ENCODE data around the gene B4GALNT1. TPM values are rescaled to one million over a fixed set of nuclear protein-coding genes. Genes with fewer than 3 reads are reported as not detected.

Gene B4GALNT1
- total RNA-seq, 1 donor from 2014 or later = 4.4 TPM

DNA sequence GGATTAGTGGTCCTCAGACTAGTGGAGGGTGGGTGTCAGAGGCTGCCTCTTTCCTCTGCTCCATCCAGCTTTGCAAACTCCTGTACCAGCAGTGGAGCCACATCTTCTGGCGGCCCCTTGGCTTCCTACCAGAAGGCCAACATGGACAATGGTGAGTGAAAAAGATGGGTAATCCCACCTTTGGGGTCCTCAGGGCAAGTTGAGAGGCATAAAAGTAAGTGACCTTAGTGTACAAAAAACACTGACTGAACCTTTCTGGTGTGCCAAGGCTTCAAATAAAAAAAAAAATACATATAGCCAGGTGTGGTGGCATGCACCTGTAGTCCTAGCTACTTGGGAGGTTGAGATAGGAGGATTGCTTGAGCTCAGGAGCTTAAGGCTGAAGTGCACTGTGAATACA lies 51.2 kb downstream of the B4GALNT1 start:
- intact Hi-C loops (cut with micrococcal nuclease) = no loop called here
- H3K4me1 Mint-ChIP-seq (ENCODE audit: low read depth) = peaks cover 7% of the 10 kb centered on the region
- peaks cover 5% of the 10 kb centered on the region for H3K27me3 Mint-ChIP-seq (ENCODE audit: insufficient read depth)
- no peaks in the 10 kb centered on the region for H3K9me3 Mint-ChIP-seq
- no peak overlapping the region for H3K27ac Mint-ChIP-seq
- no peak for DNase-seq (ENCODE audit: low spot score)
- H3K36me3 Mint-ChIP-seq (ENCODE audit: low read depth) = peaks cover 1% of the 10 kb centered on the region
- no peak overlapping the region for H3K4me3 Mint-ChIP-seq

DNA sequence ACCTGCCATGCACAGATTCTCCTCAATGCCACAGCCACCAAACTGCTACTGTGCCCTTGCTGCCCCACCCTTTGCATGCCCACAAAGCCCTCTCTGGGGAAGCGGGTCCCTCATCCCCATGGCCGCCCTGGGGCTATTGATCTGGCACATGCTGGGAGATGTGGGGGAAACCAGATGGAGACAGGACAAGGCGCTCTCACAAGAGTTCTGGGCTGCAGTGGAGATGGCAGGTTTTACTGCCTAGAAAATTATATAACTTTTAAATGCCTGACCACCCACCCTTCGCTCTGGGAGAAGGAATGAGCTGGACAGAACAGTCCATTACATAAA lies 52.6 kb downstream of the B4GALNT1 start:
- peaks cover 7% of the 10 kb centered on the region for H3K4me1 Mint-ChIP-seq (ENCODE audit: low read depth)
- H3K9me3 Mint-ChIP-seq = no peaks in the 10 kb centered on the region
- H3K36me3 Mint-ChIP-seq (ENCODE audit: low read depth) = peaks cover 3% of the 10 kb centered on the region
- H3K4me3 Mint-ChIP-seq = no peak overlapping the region
- H3K27ac Mint-ChIP-seq = no peak overlapping the region
- H3K27me3 Mint-ChIP-seq (ENCODE audit: insufficient read depth) = peaks cover 5% of the 10 kb centered on the region
- intact Hi-C loops (cut with micrococcal nuclease) = no loop called here
- DNase-seq (ENCODE audit: low spot score) = no peak

DNA sequence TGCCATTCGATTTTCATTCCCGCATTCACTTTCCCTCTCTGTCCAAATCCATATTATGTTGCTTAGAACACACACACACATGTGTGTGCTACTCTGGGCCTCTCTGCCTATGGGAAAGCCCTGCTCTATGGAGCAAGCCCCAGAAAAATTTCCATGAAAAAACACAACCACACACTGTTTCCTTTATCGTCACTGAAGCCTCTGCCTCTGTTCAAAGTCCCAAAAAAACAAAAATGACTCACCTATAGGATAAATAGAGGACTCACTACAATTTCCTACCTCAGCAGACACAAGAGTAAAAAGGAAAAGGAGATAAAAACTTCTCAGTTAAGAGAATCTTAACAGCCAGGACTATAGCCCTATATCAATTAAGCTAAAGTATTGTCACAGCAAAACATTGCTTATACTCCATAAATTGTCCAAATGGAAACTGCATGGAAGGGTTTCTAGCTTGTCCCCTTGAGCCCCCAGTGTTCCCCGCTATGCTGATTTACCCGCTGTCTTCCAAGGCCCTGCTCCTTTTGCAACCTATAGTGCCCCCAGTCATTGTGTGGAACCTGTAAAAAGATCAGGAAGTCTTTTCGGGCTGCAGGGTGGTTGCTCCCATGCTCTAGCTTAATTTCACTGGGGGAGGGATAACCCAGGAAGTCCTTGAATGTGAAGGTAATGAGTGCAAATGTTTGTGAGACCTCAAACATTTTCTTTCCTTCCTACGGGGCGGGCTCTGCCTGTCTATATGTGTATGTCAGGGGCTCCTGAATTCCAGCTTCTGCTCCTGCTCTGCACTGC lies 53.1 kb downstream of the B4GALNT1 start:
- Mint-ChIP-seq H3K36me3 (ENCODE audit: low read depth) (peaks cover 3% of the 10 kb centered on the region), H3K4me3 (no peak overlapping the region), H3K9me3 (no peaks in the 10 kb centered on the region), H3K27me3 (ENCODE audit: insufficient read depth) (peaks cover 5% of the 10 kb centered on the region), H3K4me1 (ENCODE audit: low read depth) (peaks cover 7% of the 10 kb centered on the region), H3K27ac (no peak overlapping the region)
- no peak for DNase-seq (ENCODE audit: low spot score)
- intact Hi-C loops (cut with micrococcal nuclease) = no loop called here

DNA sequence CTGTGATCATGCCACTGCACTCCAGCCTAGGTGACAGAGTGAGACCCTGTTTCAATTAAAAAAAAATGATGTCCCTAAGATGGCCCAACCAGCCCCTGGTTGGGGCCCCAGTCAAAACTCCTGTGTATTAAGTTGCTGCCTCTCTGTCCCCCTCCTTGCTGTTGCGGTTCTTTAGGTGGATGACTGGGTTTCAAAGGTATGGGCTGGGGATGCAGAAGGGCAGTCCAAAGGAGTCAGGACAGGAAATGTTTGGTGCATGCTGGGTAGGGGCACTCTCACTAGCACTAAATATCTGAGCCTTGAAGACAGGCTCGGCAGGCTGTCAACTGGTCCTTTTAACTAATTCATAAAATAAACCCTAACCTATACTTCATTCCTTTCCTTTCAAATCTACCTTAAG lies 54.0 kb downstream of the B4GALNT1 start:
- Mint-ChIP-seq H3K36me3 (ENCODE audit: low read depth) (peaks cover 3% of the 10 kb centered on the region), H3K27me3 (ENCODE audit: insufficient read depth) (peaks cover 5% of the 10 kb centered on the region), H3K4me3 (no peak overlapping the region), H3K4me1 (ENCODE audit: low read depth) (peaks cover 7% of the 10 kb centered on the region), H3K27ac (no peak overlapping the region), H3K9me3 (no peaks in the 10 kb centered on the region)
- DNase-seq (ENCODE audit: low spot score) = no peak
- intact Hi-C loops (cut with micrococcal nuclease) = no loop called here

DNA sequence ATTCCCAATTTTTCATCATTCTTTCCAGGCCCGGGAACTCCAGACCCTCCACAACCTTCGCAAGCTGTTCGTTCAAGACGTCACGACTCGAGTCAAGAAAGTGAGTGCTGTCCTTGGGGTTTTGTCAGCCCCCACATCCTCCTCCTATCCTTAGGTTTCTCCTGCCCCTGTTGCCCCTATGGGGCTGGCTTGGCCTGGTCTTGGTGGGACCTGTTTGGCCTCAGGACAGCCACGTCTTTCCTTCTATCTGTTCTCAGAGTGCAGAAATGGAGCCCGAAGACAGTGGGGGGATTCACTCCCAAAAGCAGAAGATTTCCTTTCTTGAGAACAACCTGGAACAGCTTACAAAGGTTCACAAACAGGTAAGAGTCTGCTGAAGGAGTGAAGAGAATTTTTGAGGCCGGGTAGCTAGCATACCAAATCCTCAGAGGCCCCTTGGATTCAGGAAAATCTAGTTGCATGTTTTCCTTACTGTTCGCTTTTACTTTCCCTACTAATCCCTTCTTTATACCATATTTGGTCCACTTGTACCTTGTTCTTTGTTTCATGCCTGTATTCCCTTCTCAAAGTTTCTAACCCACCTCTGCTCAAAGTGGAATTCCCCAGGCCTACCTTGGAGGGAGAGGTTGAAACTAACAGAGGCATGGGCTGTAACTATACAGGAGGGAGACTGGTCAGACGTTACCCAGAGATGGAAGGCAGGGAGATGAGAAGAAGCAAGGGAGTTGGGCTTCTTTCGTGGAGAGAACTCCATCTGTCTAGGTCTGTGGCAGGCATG lies 54.8 kb downstream of the B4GALNT1 start:
- Mint-ChIP-seq H3K4me3 (no peak overlapping the region), H3K4me1 (ENCODE audit: low read depth) (peaks cover 2% of the 10 kb centered on the region), H3K9me3 (no peaks in the 10 kb centered on the region), H3K27ac (no peak overlapping the region), H3K36me3 (ENCODE audit: low read depth) (peaks cover 3% of the 10 kb centered on the region), H3K27me3 (ENCODE audit: insufficient read depth) (peaks cover 2% of the 10 kb centered on the region)
- DNase-seq (ENCODE audit: low spot score) = no peak
- intact Hi-C loops (cut with micrococcal nuclease) = no loop called here

DNA sequence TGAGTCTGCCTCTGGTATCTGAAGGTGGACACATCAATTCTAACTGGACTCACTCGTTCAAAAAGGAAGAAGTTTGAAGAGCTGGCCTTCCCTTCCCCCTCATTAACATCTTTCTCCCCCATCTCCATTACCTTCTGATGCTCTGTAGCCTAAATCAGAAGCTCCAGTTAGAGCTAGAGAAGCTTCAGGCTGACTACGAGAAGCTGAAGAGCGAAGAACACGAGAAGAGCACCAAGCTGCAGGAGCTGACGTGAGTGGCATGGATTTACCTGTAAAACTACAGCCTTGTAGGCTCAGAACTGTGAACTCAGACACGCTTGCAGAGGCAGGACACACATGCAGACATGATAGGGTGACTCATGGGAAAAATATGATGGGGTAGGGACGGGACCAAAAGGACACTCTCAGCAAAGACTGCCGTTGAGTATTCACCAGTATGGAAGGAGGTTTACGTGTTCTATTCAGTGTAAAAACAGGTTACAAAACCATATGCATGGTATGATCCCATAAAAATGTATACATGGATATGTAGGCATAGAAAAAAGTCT lies 56.3 kb downstream of the B4GALNT1 start:
- Mint-ChIP-seq H3K27me3 (ENCODE audit: insufficient read depth) (peaks cover 2% of the 10 kb centered on the region), H3K4me1 (ENCODE audit: low read depth) (no peaks in the 10 kb centered on the region), H3K4me3 (no peak overlapping the region), H3K9me3 (no peaks in the 10 kb centered on the region), H3K27ac (no peak overlapping the region), H3K36me3 (ENCODE audit: low read depth) (peaks cover 3% of the 10 kb centered on the region)
- DNase-seq (ENCODE audit: low spot score) = no peak
- intact Hi-C loops (cut with micrococcal nuclease) = no loop called here

Other genes with a start within 250 kb of the B4GALNT1 start
- gene R3HDM2, start 202.2 kb downstream of the B4GALNT1 start, total RNA-seq = 39.0 and 44.6 TPM in 2 replicates
- 0.15 TPM in 1 of 2 replicates, not detected in the other for gene INHBC, start 198.4 kb downstream of the B4GALNT1 start, total RNA-seq
- 0.22 and 0.41 TPM in 2 replicates for gene INHBE, start 177.9 kb downstream of the B4GALNT1 start, total RNA-seq
- 1.5 and 2.5 TPM in 2 replicates for gene GLI1, start 173.4 kb downstream of the B4GALNT1 start, total RNA-seq
- 102 TPM in 2 replicates for gene ARHGAP9, start 153.3 kb downstream of the B4GALNT1 start, total RNA-seq
- gene MARS1, start 145.1 kb downstream of the B4GALNT1 start, total RNA-seq = 283 and 318 TPM in 2 replicates
- 17.8 and 18.1 TPM in 2 replicates for gene DDIT3, start 112.7 kb downstream of the B4GALNT1 start, total RNA-seq
- gene MBD6, start 110.4 kb downstream of the B4GALNT1 start, total RNA-seq = 63.3 and 66.8 TPM in 2 replicates
- 78.6 and 83.5 TPM in 2 replicates for gene DCTN2, start 86.0 kb downstream of the B4GALNT1 start, total RNA-seq
- gene KIF5A, start 83.2 kb downstream of the B4GALNT1 start, total RNA-seq = 2.4 TPM in 2 replicates
- gene PIP4K2C, start 42.0 kb downstream of the B4GALNT1 start, total RNA-seq = 22.8 and 25.7 TPM in 2 replicates
- 16.8 and 18.5 TPM in 2 replicates for gene DTX3, start 28.4 kb downstream of the B4GALNT1 start, total RNA-seq
- 0.60 and 1.5 TPM in 2 replicates for gene ARHGEF25, start 21.8 kb downstream of the B4GALNT1 start, total RNA-seq
- 99.6 and 100.0 TPM in 2 replicates for gene OS9, start 60.9 kb upstream of the B4GALNT1 start, total RNA-seq
- gene AGAP2, start 105.5 kb upstream of the B4GALNT1 start, total RNA-seq = 31.5 and 33.4 TPM in 2 replicates
- 24.0 and 24.5 TPM in 2 replicates for gene TSPAN31, start 111.8 kb upstream of the B4GALNT1 start, total RNA-seq
- 218 and 227 TPM in 2 replicates for gene CDK4, start 119.1 kb upstream of the B4GALNT1 start, total RNA-seq
- 21.2 and 21.8 TPM in 2 replicates for gene MARCHF9, start 121.9 kb upstream of the B4GALNT1 start, total RNA-seq
- 9.0 and 9.9 TPM in 2 replicates for gene CYP27B1, start 133.9 kb upstream of the B4GALNT1 start, total RNA-seq
- gene METTL1, start 138.9 kb upstream of the B4GALNT1 start, total RNA-seq = 89.7 and 90.0 TPM in 2 replicates
- 4.5 and 5.4 TPM in 2 replicates for gene EEF1AKMT3, start 139.4 kb upstream of the B4GALNT1 start, total RNA-seq
- 63.5 and 68.6 TPM in 2 replicates for gene TSFM, start 149.6 kb upstream of the B4GALNT1 start, total RNA-seq
- 2.0 and 3.1 TPM in 2 replicates for gene AVIL, start 185.5 kb upstream of the B4GALNT1 start, total RNA-seq
- 96.5 and 99.6 TPM in 2 replicates for gene CTDSP2, start 213.5 kb upstream of the B4GALNT1 start, total RNA-seq

Measured in activated T-helper 1 cell treated with anti-CD3 and anti-CD28 coated beads, Interleukin-12 subunit alpha, Interleukin-12 subunit beta, Interleukin-2, Interleukin-4 antibody, amounts not matched to agents 30 ng/mL and 10 ng/mL and 1 ng/mL, durations not matched to agents 14 hours and 24 hours and 36 hours (primary cell).